HG03159 (cell line): ENCODE data around the gene LILRB3.
"Not testable (repeated sequence)": the region's sequence is repeated elsewhere in the genome, so short reads cannot be mapped to it uniquely, and the experiment has no call there.

Experiments
- ATAC-seq: cut with Tn5 transposase; IDR thresholded peaks from one replicate; pipeline ENCODE4 v1.9.1; 2021; ENCODE audit warnings: mild to moderate bottlenecking, moderate library complexity; ENCODE audit not compliant: unreplicated experiment

LILRB3 gene

DNA sequence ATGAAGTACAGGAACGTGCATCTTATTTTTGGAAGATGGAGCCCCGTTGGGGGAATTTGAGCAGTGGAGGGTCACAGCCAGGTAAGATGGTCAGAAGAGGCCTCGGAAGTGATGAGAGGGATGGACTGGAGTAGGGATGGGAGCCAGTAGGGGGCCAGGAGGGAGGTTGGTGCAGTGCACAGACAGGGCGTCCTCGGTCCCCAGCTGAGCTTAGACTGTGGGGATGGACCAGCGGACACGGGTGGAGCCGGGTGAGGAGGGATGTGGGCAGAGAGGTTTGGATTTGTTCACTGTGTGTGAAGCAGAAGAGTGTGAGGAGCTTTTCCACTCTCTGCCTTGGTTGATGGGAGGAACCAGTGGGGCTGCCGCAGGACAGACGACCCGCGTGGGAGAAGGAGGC, 11.6 kb downstream of the LILRB3 start:
- no peak for ATAC-seq

DNA sequence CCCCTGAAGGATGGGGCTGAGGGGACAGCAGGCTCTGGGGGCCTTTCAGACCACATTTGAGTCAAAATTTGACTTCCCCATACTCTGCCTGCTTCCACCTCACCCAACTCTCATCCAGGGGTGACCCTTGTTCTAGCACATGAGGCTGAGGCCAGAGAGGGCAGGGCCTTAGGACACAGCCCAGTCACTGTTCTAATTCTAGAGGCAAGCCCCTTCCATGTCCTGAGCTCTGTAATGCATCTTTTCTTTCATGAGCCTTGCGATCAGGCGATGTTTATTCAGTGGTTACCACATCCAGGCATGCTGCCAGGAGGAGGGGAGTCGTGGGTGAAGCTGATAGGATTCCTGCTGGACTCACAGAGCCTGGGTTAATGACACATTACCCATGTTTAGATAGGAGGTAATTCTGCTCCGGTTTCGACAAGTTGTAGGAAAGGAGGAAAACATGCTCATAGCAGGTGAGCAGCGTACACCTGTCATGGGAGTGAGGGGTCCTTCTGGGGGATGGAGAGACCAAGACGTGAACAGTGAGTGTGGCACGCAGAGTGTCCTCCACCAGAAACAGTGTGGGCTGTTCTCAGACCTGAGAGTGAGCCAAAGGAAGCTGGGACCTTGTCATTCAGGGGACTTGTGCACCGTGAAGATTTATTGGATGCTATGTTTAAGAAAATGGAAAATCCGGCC, 12.9 kb downstream of the LILRB3 start:
- ATAC-seq, result no peak

DNA sequence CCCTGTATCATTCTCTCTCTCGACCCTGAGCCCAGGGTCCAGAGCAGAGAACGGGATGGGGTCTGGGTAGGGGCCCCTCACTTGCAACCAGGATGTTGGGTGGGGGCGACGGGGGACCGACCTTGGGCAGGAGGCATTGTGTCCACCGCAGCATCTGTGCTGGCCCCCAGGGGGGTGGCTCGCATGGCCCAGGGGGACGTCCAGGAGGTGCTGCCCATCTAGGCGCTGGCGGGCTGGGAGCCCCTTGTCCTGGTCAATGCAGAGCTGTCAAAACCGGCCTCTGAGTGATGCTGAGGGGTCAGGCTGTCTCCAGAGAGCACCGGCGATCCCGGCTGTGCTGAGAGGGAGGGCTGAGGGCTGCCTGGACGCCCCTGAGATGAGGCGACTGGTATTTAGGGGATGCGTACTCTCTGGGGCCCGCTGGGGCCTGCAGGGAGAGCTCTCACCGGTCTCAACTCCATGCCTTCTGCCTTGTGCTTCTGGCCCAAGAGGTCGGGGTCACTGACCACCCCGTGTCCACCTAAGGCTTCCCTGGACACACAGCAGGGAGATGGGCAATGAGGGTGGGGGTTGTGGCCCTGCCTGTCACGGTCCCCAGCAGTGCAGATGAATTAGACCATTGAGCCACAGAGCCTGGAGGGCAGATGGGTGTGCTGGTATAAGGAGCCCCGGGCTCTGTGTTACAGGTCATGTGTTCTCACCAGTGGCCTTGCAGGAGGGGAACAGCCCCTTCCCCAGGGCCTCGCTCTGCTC, 13.6 kb downstream of the LILRB3 start:
- no peak for ATAC-seq

DNA sequence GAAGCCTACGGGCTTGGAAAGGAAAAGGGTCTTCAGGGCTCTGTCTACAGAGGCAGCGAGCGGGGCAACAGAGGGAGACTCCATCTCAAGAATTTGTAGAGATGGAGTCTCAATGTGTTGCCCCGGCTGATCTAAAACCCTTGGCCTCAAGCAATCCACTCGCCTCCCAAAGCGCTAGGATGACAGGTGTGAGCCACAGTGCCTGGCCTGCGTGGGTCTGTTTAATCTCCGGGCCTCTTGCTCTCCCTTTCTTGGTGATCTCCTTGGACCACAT, 14.1 kb downstream of the LILRB3 start:
- ATAC-seq, result no peak

DNA sequence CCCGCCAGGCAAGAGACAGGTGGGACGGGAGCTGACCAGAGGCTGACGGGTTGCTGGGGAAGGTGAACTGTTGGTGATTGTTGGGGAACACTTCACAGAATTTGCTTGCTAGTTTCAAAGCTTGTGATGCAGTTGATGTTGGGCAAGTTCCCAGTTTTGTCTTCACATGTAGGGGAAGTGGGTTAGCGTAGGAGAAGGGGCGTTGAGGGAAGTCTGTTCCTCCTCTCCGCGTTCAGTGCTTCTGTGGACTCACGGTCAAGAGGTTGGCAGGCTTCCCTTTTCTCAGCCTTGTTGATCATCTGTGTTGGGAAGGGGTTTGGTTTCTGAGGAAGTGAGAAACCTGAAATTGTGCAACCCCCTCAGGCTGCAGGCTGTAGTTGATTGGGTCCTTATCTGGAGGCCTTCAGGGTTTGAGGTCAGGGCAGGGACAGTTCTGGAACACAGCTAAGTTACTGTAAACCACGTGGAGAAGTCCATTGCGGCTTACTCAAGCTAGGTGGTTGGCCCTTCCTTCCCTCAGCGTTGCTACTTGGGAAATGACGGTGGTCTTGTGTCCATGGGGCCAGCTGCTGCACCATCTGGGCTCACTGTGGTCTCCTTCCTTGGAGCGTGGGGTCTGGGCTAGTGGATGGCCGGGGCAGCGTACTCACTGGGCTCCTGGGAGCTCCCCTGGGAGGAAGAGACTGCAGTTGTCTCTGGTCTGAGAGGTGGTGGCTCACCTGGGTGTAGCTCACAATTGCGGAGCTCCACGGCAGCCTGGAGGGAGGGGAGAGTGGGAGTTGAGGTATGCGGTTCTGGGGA, 14.6 kb downstream of the LILRB3 start:
- no peak for ATAC-seq

DNA sequence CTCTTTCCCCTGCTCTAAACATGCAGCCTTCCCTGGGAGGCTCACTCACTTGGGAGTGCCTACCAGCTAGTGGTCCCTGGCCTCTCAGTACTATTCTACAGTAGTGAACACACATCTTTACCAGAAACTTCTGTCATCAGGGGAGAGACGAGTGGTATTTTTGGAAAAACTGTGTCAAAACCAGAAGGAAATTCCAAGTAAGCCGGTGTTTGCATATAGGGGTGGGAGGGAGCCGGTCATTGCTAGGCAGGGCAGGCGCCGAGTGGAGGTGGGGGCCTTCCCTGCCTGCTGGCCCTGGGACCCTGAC, 15.2 kb downstream of the LILRB3 start:
- ATAC-seq, result no peak

DNA sequence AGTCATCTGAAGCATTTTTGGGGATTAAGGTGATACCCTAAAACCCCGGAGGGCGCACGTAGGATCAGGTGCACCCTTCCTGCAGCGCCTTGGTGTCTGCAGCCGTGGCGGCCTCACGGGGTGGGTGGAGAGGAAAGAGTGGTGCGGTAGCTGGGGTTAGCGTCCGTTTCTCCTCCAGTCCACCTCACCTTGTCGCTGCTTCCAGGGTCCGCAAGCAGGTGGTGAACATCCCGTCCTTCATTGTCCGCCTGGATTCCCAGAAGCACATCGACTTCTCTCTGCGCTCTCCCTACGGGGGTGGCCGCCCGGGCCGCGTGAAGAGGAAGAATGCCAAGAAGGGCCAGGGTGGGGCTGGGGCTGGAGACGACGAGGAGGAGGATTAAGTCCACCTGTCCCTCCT, 15.6 kb downstream of the LILRB3 start:
- not testable (repeated sequence) for ATAC-seq

DNA sequence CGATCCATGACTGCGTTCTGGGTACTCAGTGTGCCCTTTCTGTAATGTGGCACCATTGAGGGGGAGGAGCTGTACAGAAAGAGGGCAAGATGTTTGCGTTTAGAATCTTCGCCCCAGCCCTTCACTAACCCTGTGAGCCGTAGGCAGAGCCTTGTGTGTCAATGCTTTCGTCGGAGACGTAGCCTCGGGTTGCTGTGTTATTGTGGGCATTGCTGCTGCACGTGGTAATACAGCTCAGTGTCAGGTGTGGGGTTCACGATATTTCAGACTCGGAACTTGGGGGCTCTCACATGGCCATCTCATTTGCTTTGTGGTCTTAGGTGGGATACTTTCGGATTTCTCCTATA, 16.0 kb downstream of the LILRB3 start:
- ATAC-seq, result no peak

DNA sequence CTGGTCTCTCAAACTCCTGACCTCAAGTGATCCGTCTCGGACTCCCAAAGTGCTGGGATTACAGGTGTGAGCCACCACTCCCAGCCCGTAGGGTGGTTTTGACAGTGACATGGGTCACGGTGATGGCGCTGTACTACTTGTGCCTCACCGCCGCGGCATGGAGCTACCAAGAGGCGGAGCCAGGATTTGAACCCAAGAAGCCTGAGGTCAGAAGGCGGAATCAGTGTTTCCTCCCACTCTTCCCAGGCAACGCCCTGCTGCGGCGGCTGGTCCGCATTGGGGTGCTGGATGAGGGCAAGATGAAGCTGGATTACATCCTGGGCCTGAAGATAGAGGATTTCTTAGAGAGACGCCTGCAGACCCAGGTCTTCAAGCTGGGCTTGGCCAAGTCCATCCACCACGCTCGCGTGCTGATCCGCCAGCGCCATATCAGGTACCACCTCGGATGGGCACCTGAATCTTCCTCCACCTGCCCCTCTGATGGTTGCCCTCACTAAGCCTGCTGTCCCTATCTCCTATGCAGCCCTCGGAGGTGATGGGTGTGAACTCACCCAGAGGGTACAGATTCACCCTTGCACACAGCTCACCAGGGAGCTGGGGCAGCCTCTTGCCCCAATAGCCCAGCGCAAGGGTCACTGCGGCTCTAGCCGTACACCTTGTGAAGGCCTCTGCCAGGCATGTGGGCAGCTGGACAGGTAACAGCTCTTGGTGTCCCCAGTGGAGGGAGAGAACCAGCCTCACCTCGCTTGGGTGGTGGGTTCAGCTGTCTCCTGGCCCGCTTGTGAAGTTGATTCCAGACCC, 16.6 kb downstream of the LILRB3 start:
- ATAC-seq, result no peak

DNA sequence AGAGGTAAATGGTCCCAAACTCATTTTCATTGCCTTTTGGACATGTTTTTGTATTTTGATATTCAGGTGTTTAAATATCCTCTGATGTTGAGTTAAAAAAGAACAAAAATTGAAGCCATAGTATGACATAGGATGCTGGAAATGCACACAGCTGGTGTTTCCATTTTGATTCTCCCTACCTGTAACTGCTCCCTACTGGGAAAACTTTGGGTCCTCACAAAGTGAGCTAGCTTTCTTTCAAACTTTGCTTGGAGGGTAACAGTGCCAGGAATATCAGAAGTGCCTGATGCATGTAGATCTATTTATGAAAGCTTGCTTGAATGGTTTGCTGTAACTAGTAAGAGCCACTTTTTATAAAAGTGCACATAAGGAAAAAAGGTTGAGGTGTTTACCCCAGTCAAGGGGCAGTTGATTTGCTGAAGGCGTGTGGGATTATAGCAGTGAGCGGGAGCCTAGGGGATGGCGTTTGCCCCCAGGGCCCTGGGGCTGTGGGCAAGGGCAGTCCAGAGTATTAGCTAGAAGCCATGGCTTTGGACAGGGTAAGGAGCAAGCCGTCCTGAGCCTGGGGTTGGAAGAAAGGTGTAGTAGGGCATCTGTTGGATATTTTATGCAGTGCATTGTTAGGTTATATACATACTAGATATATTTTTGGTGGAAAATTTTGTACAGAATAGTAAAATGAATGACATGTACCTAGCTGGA, 17.9 kb downstream of the LILRB3 start:
- no peak for ATAC-seq

DNA sequence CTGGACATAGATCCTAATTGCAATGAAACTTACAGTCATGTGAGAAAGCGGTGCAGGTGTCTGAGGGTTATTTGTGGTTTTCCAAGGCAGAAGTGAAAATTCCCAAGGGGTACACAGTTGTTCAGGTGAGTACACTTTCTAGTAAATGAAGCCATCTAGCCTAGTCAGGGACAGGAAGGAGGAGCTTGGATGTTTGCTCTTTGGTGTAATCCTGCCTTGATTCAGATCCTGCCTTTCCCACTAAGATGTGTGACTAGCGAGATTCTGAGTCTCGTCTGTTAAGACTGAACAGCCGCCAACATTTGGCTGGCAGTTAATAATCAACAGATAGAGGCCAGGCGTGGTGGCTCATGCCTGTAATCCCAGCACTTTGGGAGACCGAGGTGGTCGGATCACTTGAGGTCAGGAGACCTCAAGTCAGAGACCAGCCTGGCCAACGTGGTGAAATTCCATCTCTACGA, 19.6 kb downstream of the LILRB3 start:
- no peak for ATAC-seq

DNA sequence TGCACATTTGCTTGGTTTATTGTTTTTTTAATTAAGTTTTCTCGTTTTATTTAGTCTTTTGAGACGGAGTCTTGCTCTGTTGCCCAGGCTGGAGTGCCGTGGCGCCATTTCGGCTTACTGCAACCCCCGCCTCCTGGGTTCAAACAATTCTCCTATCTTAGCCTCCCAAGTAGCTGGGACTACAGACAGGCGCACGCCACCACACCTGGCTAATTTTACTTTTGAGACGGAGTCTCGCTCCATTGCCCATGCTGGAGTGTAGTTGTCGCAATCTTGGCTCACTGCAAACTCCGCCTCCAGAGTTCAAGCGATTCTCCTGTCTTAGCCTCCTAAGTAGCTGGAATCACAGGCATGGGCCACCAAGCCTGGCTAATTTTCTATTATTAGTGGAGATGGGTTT, 20.8 kb downstream of the LILRB3 start:
- no peak for ATAC-seq

DNA sequence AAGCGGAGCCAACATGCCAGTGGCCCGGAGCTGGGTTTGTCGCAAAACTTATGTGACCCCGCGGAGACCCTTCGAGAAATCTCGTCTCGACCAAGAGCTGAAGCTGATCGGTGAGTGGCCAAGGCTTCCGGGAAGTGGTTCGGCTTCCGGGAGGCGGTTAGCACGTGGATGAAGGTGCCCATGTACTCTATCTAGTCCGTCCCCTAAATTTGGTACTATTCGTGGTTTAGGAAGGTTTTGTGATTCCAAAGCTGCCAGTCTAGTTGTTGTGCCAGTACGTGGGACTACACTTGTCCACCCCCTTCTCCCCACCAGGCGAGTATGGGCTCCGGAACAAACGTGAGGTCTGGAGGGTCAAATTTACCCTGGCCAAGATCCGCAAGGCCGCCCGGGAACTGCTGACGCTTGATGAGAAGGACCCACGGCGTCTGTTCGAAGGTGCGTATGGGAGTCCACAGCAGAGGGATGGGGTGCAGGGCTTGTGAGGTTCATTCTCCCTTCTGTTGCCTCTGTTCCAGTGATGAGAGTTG, 21.6 kb downstream of the LILRB3 start:
- ATAC-seq, result no peak

DNA sequence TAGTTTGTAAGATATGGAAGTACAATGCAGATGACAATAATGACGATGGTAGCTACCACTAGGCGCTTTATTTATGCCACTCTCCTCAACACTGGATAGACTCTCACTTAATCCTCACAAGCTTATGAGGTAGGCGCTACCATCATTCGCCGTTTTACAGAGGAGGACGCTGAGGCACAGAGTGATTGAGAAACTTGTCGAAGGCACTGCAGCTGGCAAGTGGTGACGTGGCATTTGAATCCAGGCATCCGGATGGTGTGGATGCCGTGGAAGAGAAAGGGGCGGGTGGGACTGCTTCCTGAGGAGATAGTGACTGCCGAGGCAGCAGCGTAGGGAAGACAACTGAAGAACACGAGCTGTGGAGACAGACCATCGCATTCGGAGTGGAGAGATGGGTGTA, 23.4 kb downstream of the LILRB3 start:
- ATAC-seq, result no peak

DNA sequence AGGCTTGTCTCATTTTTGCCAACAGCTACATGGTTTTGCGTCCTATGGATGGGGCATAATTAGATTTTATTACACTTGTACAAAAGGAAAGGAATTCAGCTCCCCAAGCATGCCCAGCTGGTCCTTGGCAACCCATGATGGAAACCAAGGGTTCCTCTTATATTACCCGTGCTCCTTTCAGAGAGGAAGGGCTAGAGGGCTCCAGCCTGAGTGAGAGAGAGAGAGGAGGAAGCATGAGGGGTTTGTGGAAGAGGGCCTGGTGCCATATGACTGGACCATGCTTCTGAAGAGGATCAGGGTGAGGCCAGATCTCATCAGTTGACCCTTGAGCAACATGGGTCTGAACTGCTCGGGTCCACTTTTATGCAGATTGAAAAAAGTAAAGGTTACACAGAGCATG, 25.7 kb downstream of the LILRB3 start:
- ATAC-seq, result no peak

DNA sequence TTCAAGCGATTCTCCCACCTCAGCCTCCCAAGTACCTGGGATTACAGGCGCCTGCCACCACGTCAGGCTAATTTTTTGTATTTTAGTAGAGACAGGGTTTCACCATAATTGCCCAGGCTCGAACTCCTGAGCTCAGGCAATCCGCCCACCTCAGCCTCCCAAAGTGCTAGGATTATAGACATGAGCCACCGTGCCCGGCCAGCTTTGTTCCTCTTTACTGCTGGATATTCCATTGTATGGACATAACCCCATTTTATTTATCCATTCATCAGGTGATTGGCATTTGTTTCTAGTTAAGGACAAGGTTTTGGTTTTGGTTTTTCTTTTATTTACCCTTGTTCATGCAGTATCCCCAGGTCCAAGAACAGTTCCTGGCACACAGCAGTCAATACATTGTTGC, 26.3 kb downstream of the LILRB3 start:
- no peak for ATAC-seq

DNA sequence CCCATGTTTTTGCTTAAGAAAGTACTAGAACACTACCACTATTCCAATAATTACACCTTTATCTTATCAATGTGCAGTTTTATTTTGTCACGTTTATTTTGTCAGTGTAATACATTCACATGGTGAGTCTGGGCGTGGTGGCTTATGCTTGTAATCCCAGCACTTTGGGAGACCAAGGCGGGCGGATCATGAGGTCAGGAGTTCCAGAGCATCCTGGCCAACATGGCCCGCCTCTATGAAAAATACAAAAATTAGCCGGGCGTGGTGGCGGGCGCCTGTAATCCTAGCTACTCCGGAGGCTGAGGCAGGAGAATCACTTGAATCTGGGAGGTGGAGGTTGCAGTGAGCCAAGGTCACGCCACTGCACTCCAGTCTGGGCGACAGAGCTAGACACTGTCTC, 28.3 kb downstream of the LILRB3 start:
- ATAC-seq, result not testable (repeated sequence)

DNA sequence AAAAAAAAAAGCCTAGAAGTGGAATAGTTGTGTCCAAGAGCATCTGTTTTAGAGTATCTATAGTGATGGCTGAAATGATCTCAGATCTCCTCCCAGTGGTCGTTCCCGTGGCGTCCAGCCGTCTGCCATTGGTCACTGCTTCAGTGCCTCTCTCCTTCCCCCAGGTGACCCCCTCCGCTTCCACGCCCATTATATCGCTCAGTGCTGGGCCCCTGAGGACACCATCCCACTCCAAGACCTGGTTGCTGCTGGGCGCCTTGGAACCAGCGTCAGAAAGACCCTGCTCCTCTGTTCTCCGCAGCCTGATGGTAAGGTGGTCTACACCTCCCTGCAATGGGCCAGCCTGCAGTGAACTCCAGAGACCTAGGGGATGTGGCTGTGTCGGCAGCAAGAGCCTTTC, 29.8 kb downstream of the LILRB3 start:
- no peak for ATAC-seq

DNA sequence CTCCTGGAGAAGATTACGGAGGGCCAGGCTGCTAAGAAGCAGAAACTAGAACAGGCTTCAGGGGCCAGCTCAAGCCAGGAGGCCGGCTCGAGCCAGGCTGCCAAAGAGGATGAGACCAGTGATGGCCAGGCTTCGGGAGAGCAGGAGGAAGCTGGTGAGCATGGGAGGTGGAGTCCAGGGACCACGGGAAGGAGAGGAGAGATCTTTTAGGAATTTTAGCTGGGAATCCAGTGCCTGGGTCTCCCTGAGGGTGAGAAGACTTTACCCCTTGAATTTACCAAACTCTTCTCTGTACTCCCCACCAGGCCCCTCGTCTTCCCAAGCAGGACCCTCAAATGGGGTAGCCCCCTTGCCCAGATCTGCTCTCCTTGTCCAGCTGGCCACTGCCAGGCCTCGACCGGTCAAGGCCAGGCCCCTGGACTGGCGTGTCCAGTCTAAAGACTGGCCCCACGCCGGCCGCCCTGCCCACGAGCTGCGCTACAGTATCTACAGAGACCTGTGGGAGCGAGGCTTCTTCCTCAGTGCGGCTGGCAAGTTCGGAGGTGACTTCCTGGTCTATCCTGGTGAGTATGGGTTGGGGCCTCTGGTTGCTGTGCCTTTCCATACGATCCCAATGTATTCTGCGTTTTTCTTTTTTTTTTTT, 30.9 kb downstream of the LILRB3 start:
- no peak for ATAC-seq
